Keratinocyte (primary cell): ENCODE results near the gene PRKAR1B. TPM values are rescaled to one million over a fixed set of nuclear protein-coding genes. Genes with fewer than 3 reads are reported as not detected.
"Not testable (repeated sequence)": the region's sequence is repeated elsewhere in the genome, so short reads cannot be mapped to it uniquely, and the experiment has no call there.

Experiments used
- DNase-seq: peaks from one replicate; pipeline ENCODE4 v3.0.0-alpha.2; 2011; ENCODE audit warnings: low read depth, missing footprints, low spot score
- FAIRE-seq: peaks from 2 replicates; lab custom pipeline; 2011; peaks lifted over from hg19 to GRCh38; lab: Jason Lieb, UNC
- H2AFZ ChIP-seq: 2 replicates; pipeline ENCODE4 v1.6.0; 2012; ENCODE audit warnings: low read length, control low read depth, inconsistent platforms; ENCODE audit not compliant: control insufficient read depth
- H3K27ac ChIP-seq: 2 replicates; pipeline ENCODE4 v1.5.1; 2011; ENCODE audit warnings: low read length; ENCODE audit not compliant: control insufficient read depth, insufficient read depth
- H3K27me3 ChIP-seq: 3 replicates; pipeline ENCODE4 v1.6.0; 2011; ENCODE audit warnings: low read length; ENCODE audit not compliant: control insufficient read depth, insufficient read depth; ENCODE audit errors: extremely low read depth
- H3K36me3 ChIP-seq, 2 experiments: 2 replicates in 1 of 2; 3 replicates in 1 of 2; pipeline ENCODE4 v1.5.1; 2011; ENCODE audit warnings: low read length in 2 of 2, mild to moderate bottlenecking in 1 of 2; ENCODE audit not compliant: control insufficient read depth in 2 of 2, insufficient read depth in 2 of 2; ENCODE audit errors: extremely low read depth in 1 of 2
- H3K4me1 ChIP-seq: 3 replicates; pipeline ENCODE4 v1.5.1; 2011; ENCODE audit warnings: low read length; ENCODE audit not compliant: control insufficient read depth, insufficient read depth; ENCODE audit errors: extremely low read depth
- H3K4me2 ChIP-seq: 3 replicates; pipeline ENCODE4 v1.6.0; 2011; ENCODE audit warnings: low read depth, low read length; ENCODE audit not compliant: control insufficient read depth, insufficient read depth; ENCODE audit errors: extremely low read depth
- H3K4me3 ChIP-seq, 3 experiments: fragments of 200-600 bp in 1 of 3; sonication (generic) in 1 of 3; 2 replicates in 2 of 3; 3 replicates in 1 of 3; pipeline ENCODE4 v1.5.1; 2011 to 2016; ENCODE audit warnings: low read length in 3 of 3, mild to moderate bottlenecking in 3 of 3, control low read depth in 2 of 3, inconsistent platforms in 1 of 3, low read depth in 1 of 3, mixed read lengths in 1 of 3, mixed run types in 1 of 3, moderate library complexity in 1 of 3; ENCODE audit not compliant: control insufficient read depth in 2 of 3, insufficient read depth in 2 of 3; ENCODE audit errors: extremely low read depth in 1 of 3
- H3K79me2 ChIP-seq: 2 replicates; pipeline ENCODE4 v1.6.0; 2012; ENCODE audit warnings: low read length; ENCODE audit not compliant: control insufficient read depth, insufficient read depth
- H3K9ac ChIP-seq: 3 replicates; pipeline ENCODE4 v1.6.0; 2011; ENCODE audit warnings: low read length; ENCODE audit not compliant: control insufficient read depth, insufficient read depth; ENCODE audit errors: extremely low read depth
- H3K9me1 ChIP-seq: 3 replicates; pipeline ENCODE4 v1.6.0; 2011; ENCODE audit warnings: low read length; ENCODE audit not compliant: control insufficient read depth, insufficient read depth; ENCODE audit errors: extremely low read depth
- H3K9me3 ChIP-seq: 2 replicates; pipeline ENCODE4 v1.5.1; 2012; ENCODE audit warnings: low read depth, low read length; ENCODE audit not compliant: control insufficient read depth
- H4K20me1 ChIP-seq: 3 replicates; pipeline ENCODE4 v1.6.0; 2011; ENCODE audit warnings: low read length; ENCODE audit not compliant: control insufficient read depth, insufficient read depth; ENCODE audit errors: extremely low read depth
- CTCF ChIP-seq, 3 experiments: IDR thresholded peaks in 1 of 3; conservative IDR thresholded peaks in 1 of 3; optimal IDR thresholded peaks in 1 of 3; 2 replicates in 2 of 3; 3 replicates in 1 of 3; pipeline versions ENCODE3 to v1.5.1; 2011; ENCODE audit warnings: low read length in 3 of 3, mild to moderate bottlenecking in 3 of 3, moderate library complexity in 2 of 3, control low read depth in 1 of 3, inconsistent platforms in 1 of 3; ENCODE audit not compliant: insufficient read depth in 2 of 3; ENCODE audit errors: extremely low read depth in 1 of 3
- EZH2 ChIP-seq: IDR thresholded peaks from one replicate; pipeline ENCODE4 v1.6.1; 2012; ENCODE audit warnings: inconsistent platforms, mild to moderate bottlenecking, low read length, moderate library complexity
- dilution Hi-C: fragments of 300-500 bp; cut with MboI; formaldehyde crosslinking; loops from one replicate; pipeline ENCODE4 v1.7.0; 2020; ENCODE audit warnings: low sequenced_read_pairs; ENCODE audit not compliant: extremely low pct_ligation_motif_present
- polyA plus RNA-seq, 5 experiments: library from polyadenylated mRNA; depleted of rRNA in 3 of 5; stranded (reverse) in 3 of 5; stranded (forward) in 1 of 5; unstranded in 1 of 5; fragments of >200 nt; gene quantifications; 1 replicate in 1 of 5; 2 replicates in 3 of 5; 3 replicates in 1 of 5; pipeline versions ENCODE4 v1.2.1 to v1.2.3, GENCODE V29; 2011 to 2012; ENCODE audit warnings: missing spikeins in 2 of 5, low read depth in 1 of 5, low replicate concordance in 1 of 5

Gene PRKAR1B
- polyA plus RNA-seq, 1 donor (not counting 4 experiments of a cell fraction or from before 2014, with no cell fraction given) = 10.8 TPM

- Histone ChIP-seq H3K27ac (no peak overlapping the region), H2AFZ (no peak overlapping the region), H3K36me3 (peaks cover 20 to 21% of the 10 kb centered on the region in 2 experiments), H4K20me1 (peaks cover 2% of the 10 kb centered on the region), H3K27me3 (no peaks in the 10 kb centered on the region), H3K9me3 (peaks cover 2% of the 10 kb centered on the region), H3K79me2 (peaks cover 22% of the 10 kb centered on the region), H3K4me1 (peaks cover 3% of the 10 kb centered on the region), H3K4me2 (no peak overlapping the region), H3K9ac (no peak overlapping the region), H3K9me1 (peaks cover 2% of the 10 kb centered on the region), H3K4me3 (no peak overlapping the region)
- TF ChIP-seq CTCF (optimal IDR thresholded peaks at IDR 0.05 in 1 of 3, IDR thresholded peaks at IDR 0.05 in 1 of 3, conservative IDR thresholded peaks at IDR 0.05 in 1 of 3; ENCODE audit: extremely low read depth in 1 of 3, insufficient read depth in 2 of 3, low read length in 3 of 3) (no peak), EZH2 (no peak)
- DNase-seq (no peak), FAIRE-seq (no peak)
- dilution Hi-C loops = no loop called here
Measured at GRCh38 chr7:744854-745430, 17.9 kb upstream of the PRKAR1B start.

GRCh38 chr7:744128-744520 is 17.0 kb upstream of the PRKAR1B start:
- H3K9me1 ChIP-seq, H2AFZ ChIP-seq, H3K4me2 ChIP-seq, H3K9ac ChIP-seq, DNase-seq, H3K4me3 ChIP-seq, H3K4me1 ChIP-seq, H3K9me3 ChIP-seq, H4K20me1 ChIP-seq, H3K27ac ChIP-seq, H3K27me3 ChIP-seq, dilution Hi-C loops, FAIRE-seq: not testable (repeated sequence)
- Histone ChIP-seq H3K36me3 (peaks cover 19 to 23% of the 10 kb centered on the region in 2 experiments), H3K79me2 (peaks cover 27% of the 10 kb centered on the region)

DNA sequence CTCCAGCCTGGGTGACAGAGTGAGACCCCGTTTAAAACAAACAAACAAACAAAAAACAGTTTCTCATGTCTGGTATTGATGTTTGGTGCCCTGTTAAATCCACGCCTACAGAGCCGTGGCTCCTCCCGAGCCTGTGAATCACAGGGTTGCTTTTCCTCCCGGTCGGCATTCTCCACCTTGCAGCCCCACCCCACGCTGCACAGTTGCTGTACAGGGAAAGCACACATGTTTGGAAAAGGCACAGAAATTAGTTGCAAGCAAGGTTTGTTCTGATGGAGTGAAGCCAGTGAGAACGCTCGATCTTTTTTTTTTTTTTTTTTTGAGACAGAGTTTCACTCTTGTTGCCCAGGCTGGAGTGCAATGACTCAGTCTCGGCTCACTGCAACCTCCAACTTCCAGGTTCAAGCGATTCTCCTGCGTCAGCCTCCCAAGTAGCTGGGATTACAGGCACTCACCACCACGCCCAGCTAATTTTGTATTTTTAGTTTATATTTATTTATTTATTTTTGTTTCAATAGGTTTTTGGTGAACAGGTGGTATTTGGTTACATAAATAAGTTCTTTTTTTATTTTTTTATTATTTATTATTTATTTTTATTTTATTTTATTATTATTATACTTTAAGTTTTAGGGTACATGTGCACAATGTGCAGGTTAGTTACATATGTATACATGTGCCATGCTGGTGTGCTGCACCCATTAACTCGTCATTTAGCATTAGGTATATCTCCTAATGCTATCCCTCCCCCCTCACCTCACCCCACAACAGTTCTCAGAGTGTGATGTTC is 16.5 kb upstream of the PRKAR1B start:
- H3K9ac ChIP-seq, H3K27me3 ChIP-seq, H2AFZ ChIP-seq, H3K4me1 ChIP-seq, dilution Hi-C loops, H3K9me3 ChIP-seq, H4K20me1 ChIP-seq, H3K9me1 ChIP-seq, H3K4me2 ChIP-seq, DNase-seq, H3K4me3 ChIP-seq, FAIRE-seq: not testable (repeated sequence)
- peaks cover 17 to 23% of the 10 kb centered on the region in 2 experiments for H3K36me3 ChIP-seq
- H3K27ac ChIP-seq = peak overlapping the region; percentile 43
- H3K79me2 ChIP-seq = peaks cover 28% of the 10 kb centered on the region
